Thymus (tissue), 11 donors: Measurements from ENCODE around the gene PTH1R. TPM values are rescaled to one million over a fixed set of nuclear protein-coding genes. Genes with fewer than 3 reads are reported as not detected.

Experiments
- DNase-seq, 9 donors: peaks; one replicate each; pipeline ENCODE4 v3.0.0-alpha.2; 2013; ENCODE audit warnings: low spot score in 9 of 9, low read depth in 6 of 9, missing footprints in 1 of 9
- H3K27ac ChIP-seq, 2 donors: one replicate each; pipeline ENCODE4 v1.5.1; 2013; ENCODE audit warnings: control low read depth in 1 of 2, low read depth in 1 of 2, low read length in 1 of 2, mild to moderate bottlenecking in 1 of 2, moderate library complexity in 1 of 2
- H3K27me3 ChIP-seq, 2 donors: one replicate each; pipeline ENCODE4 v1.5.1; 2013; ENCODE audit warnings: low read length in 1 of 2; ENCODE audit not compliant: control insufficient read depth in 2 of 2, insufficient read depth in 1 of 2
- H3K36me3 ChIP-seq, 2 donors: one replicate each; pipeline ENCODE4 v1.5.1; 2013; ENCODE audit warnings: low read length in 1 of 2, mild to moderate bottlenecking in 1 of 2, moderate library complexity in 1 of 2; ENCODE audit not compliant: control insufficient read depth in 2 of 2, insufficient read depth in 2 of 2
- H3K4me1 ChIP-seq, 2 donors: one replicate each; pipeline ENCODE4 v1.5.1; 2013; ENCODE audit warnings: low read length in 2 of 2; ENCODE audit not compliant: control insufficient read depth in 2 of 2, insufficient read depth in 2 of 2
- H3K4me3 ChIP-seq, 2 donors: one replicate each; pipeline ENCODE4 v1.5.1; 2013; ENCODE audit warnings: low read length in 2 of 2, control low read depth in 1 of 2, mild to moderate bottlenecking in 1 of 2
- H3K9me3 ChIP-seq, 2 donors: one replicate each; pipeline ENCODE4 v1.5.1; 2013; ENCODE audit warnings: low read length in 1 of 2, mild to moderate bottlenecking in 1 of 2; ENCODE audit not compliant: control insufficient read depth in 2 of 2, insufficient read depth in 1 of 2
- WGBS: extraction: QIAGEN DNeasy Blood & Tissue Kit; methylation state at CpG from one replicate; pipeline ENCODE4 v1.1.7; 2013; 5-methylcytosine and 5-hydroxymethylcytosine counted together
- polyA plus RNA-seq: library from polyadenylated mRNA; stranded (reverse); fragments of 200-250 nt; gene quantifications from one replicate; pipeline ENCODE4 v1.2.3, GENCODE V29; 2013
- total RNA-seq: library from RNA; stranded (reverse); fragments of 120-200 nt; gene quantifications from one replicate; pipeline ENCODE4 v1.2.4, GENCODE V29; 2013
- donor health status: healthy.

PTH1R gene
- total and polyA plus RNA-seq, 2 donors: 0.80 to 6.9 TPM

DNA sequence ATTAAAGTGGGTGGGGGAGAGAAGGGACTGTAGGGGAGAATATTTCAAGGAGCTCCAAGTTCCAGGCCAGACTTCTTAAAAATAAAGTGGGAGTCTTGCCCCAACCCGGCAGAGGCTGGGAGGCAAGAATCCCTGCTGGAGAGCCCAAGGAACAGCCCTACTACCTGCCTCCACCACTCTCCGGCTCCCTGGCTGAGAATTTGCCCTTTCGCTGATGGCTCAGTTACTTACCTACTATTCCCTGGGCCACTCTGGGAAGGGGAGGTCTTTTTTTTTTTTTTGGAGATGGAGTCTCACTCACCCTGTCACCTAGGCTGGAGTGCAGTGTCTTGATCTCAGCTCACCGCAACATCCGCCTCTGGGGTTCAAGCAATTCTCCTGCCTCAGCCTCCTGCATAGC, 29.8 kb upstream of the PTH1R start:
- H3K4me3 ChIP-seq: no peak overlapping the region
- H3K27me3 ChIP-seq: peaks cover 0 to 13% of the 10 kb centered on the region in 2 donors
- DNase-seq: no peak
- H3K36me3 ChIP-seq: no peaks in the 10 kb centered on the region
- 99% methylated on average over 5 of the region's 5 CpGs for WGBS
- no peak overlapping the region for H3K27ac ChIP-seq
- peaks cover 5 to 20% of the 10 kb centered on the region in 2 donors for H3K4me1 ChIP-seq
- H3K9me3 ChIP-seq: peaks cover 0 to 2% of the 10 kb centered on the region in 2 donors

DNA sequence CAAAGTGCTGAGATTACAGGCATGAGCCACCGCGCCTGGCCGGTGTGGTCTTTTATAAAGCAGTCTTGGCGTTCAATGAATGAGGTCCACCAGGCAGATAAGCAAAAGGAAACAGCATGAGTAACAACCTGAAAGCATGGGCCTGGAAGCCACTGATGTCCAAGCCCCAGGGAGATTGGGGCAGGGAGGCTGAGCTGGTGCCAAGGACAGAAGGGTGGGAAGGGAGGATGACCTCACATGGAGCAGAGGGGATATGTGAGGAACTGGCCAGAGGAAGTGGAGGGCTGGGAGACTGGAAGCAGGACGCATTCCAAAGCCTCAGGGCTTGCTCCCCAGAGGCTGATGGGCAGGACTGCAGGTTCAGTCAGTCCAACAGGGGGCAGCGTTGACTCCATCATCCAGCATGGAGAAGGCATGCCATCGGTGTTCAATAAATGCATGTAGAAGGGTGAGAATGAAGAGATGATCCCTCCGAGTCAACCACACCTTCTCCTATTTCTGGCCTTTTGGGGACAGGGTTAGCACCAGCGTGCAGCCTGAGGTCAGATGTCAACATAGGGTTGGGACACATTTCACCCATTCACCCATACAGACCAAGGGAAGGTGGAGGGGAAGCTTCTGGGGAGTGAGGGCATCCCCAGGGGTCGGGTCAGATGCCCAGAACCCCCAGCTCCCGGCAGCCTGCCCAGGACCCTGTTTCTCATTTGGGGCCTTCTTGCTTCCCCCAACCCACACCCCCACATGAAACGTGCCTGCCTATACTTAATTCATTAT, 29.1 kb upstream of the PTH1R start:
- peaks cover 5 to 20% of the 10 kb centered on the region in 2 donors for H3K4me1 ChIP-seq
- H3K9me3 ChIP-seq: peaks cover 0 to 2% of the 10 kb centered on the region in 2 donors
- no peaks in the 10 kb centered on the region for H3K36me3 ChIP-seq
- no peak overlapping the region for H3K27ac ChIP-seq
- no peak overlapping the region for H3K4me3 ChIP-seq
- H3K27me3 ChIP-seq: peaks cover 0 to 15% of the 10 kb centered on the region in 2 donors
- no peak for DNase-seq
- 93% methylated on average over 12 of the region's 12 CpGs for WGBS

DNA sequence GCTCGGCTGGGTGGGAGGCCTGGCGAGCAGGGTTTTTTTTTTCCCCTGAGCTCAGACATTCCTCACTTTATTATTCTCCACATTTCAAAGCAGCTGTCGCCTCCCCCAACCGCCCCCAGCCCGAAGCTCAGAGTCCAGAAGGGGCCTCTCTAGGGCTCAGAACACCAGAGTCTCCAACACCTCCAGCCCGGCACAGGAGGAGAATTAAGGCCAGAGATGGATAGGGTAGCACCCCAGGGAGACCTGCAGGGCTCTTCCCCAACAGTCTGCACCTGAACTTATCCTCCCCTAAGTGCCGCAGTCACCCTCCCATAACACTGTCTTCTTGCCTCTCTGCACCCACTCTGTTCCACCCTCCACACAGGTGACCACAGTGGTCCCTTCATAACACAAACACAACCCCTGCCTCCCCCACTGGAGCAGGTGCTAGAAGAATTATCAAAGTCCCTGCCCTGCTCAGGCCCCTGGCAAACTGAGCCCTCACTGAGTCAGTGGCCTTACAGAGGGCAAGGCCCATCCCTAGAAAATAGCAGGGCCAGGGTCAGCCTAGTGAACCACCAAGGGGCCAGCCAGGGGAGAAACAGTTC, 28.4 kb upstream of the PTH1R start:
- no peak for DNase-seq
- Histone ChIP-seq H3K4me3 (no peak overlapping the region), H3K4me1 (peaks cover 5 to 20% of the 10 kb centered on the region in 2 donors), H3K27me3 (peaks cover 0 to 18% of the 10 kb centered on the region in 2 donors), H3K9me3 (peaks cover 0 to 2% of the 10 kb centered on the region in 2 donors), H3K27ac (no peak overlapping the region), H3K36me3 (no peaks in the 10 kb centered on the region)
- 96% methylated on average over 7 of the region's 7 CpGs for WGBS

DNA sequence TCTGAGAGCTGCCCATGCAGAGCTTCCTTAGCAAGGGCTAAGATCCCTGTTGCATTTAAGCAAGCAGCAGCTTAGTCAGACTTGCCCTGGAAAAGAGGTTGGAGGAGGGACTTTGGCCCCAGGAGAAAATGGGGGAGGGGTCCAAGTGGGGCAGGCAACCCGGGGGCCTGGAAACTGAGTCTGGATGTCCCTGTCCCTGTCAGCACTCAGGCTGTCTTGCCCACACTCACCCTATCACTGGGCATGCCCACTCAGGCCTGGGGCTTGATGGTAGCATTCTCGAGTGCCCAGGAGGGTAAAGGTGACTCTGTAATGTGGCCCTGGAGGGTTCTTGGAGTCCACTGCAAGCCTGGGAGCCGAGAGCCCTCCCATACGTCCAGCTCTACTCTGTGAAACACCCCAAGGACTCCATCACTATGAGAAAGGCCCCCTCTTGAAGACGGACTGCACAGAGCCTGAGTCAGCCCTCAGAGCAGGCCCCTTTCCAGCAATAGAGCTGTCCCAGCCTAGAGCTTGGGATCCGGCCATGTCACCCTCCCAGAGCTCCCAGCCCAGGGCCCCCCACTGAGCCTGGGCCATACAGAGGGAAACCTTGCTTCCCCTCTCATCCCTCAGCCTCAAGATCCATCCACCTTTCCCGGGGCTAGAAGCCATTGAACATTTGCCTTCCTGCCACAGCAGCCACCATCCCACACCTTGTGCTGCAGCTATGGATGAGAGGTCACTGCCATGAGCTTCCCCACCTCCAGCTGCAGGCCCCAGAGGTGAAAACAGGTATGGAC, 27.6 kb upstream of the PTH1R start:
- no peak for DNase-seq
- Histone ChIP-seq H3K27ac (no peak overlapping the region), H3K9me3 (peaks cover 0 to 2% of the 10 kb centered on the region in 2 donors), H3K4me1 (peaks cover 5 to 18% of the 10 kb centered on the region in 2 donors), H3K27me3 (peaks cover 0 to 20% of the 10 kb centered on the region in 2 donors), H3K36me3 (no peaks in the 10 kb centered on the region), H3K4me3 (no peak overlapping the region)
- 91% methylated on average over 7 of the region's 7 CpGs for WGBS

DNA sequence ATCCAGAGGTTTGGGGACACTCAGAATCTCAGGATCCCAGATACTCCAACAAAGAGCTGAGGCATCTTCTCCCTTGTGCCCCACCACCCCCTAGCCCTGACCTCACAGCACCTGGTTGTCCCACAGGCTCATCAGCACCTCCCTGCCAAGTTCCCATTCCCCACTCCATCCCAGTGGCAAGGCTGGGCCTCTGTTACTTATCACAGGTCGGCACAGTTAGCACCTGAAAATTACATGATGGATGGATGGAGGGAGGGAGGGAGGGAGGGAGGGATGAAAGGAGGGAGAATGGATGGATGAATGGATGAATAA, 27.1 kb upstream of the PTH1R start:
- 97% methylated on average over 1 of the region's 1 CpG for WGBS
- Histone ChIP-seq H3K9me3 (peaks cover 0 to 2% of the 10 kb centered on the region in 2 donors), H3K4me3 (no peak overlapping the region), H3K36me3 (no peaks in the 10 kb centered on the region), H3K27ac (no peak overlapping the region), H3K4me1 (peaks cover 2 to 13% of the 10 kb centered on the region in 2 donors), H3K27me3 (peaks cover 0 to 18% of the 10 kb centered on the region in 2 donors)
- no peak for DNase-seq

DNA sequence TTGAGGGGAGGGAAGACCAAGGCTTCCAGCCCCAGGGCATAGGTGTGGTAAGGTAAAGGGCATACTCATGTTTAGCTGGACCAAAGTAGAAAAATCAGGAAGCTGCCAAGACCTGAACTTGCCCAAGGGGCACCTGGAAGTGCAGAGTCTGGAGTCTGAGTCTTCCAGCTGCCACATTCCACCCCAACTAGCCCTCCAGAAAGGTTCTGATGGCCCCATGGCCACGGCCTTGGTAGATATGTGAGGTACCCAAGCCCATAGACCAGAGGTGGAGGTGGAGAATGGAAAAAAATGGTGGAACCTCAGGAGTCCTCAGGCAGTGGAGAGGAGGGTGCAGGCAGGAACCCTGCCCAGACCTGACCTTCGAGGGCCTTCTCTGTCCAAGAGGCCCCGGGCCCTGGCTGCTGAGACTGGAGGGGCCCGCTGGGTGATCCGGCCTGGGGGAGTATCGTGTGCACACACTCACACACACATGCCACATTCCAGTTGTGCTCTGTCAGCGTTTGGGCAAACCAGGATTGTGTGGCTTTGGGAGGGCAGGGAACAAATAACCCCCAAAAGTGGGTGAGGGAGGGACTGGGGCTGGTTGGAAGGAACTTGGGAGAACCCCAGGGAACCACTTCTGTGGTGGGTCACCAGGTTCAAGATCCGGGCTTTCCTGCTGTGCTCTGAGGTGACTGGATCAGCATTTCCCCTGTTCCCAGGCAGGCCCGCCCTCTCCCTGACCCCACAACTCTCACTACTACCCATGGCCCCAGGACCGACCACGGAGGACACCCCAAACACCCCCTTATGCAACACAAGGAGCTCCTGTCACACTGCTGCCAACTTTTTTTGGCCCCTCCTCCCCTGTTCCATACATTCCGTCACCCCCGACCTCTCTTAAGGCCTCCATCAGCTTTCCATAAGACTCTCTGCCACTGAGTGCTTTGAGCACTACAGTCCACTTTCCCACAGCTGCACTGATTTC, 25.9 kb upstream of the PTH1R start:
- no peak overlapping the region for H3K4me3 ChIP-seq
- peaks cover 0 to 14% of the 10 kb centered on the region in 2 donors for H3K27me3 ChIP-seq
- no peaks in the 10 kb centered on the region for H3K36me3 ChIP-seq
- no peak for DNase-seq
- WGBS: 96% methylated on average over 13 of the region's 13 CpGs
- no peak overlapping the region for H3K27ac ChIP-seq
- peaks cover 0 to 3% of the 10 kb centered on the region in 2 donors for H3K4me1 ChIP-seq
- H3K9me3 ChIP-seq: peaks cover 0 to 2% of the 10 kb centered on the region in 2 donors

DNA sequence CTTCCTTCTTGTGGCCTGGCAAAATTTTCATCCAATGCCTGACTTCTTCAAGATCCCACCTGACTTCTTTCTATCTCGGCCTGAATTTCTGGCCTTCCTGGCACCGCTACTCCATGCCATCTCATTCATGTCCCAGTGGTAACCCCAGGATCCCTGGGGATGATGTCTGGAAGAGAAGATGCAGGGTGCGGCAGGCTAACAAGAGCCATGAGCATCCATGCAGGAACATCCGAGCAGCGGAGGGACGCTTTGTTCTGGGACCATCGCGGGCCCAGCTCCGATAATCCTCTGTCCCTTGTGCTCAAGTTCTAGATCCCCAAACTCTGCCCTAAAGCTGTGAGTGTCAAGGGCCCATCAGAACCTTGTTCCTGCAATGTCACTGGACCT, 25.2 kb upstream of the PTH1R start:
- peaks cover 0 to 2% of the 10 kb centered on the region in 2 donors for H3K9me3 ChIP-seq
- no peak overlapping the region for H3K27ac ChIP-seq
- WGBS: 95% methylated on average over 9 of the region's 9 CpGs
- H3K27me3 ChIP-seq: peaks cover 0 to 16% of the 10 kb centered on the region in 2 donors
- no peak overlapping the region for H3K4me3 ChIP-seq
- H3K36me3 ChIP-seq: no peaks in the 10 kb centered on the region
- no peaks in the 10 kb centered on the region for H3K4me1 ChIP-seq
- DNase-seq: no peak

DNA sequence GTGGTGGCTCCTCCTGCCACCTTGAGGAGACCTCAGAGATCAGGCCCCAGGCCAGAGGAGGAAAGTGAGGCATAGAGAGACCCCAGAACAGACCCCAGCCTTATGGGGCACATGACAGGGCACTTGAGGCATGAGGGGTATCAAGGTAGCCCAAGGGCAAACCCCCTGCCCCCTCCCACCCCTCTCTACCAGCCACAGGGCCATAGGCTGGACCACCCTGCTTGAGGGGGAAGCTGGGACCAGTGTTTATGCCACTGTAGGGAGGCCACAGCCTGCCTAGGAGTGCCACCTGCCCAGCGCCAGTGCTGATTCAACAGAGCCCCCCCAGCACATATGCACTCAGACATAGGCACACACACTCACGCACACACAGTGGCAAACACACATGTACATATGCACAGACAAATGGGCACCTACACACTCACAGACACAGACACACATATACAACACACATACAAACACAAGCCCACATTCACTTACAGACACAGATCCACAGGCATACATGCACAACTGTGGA, 24.6 kb upstream of the PTH1R start:
- Histone ChIP-seq H3K4me1 (no peaks in the 10 kb centered on the region), H3K36me3 (no peaks in the 10 kb centered on the region), H3K27ac (no peak overlapping the region), H3K9me3 (peaks cover 0 to 2% of the 10 kb centered on the region in 2 donors), H3K4me3 (no peak overlapping the region), H3K27me3 (peaks cover 0 to 19% of the 10 kb centered on the region in 2 donors)
- DNase-seq: no peak
- WGBS: 93% methylated on average over 2 of the region's 2 CpGs
